ENCODE results near the gene CYTIP.

CYTIP gene
- total RNA-seq = 374 to 560 (median 496) reads per million in 4 experiments

GRCh38 chr2:157443795-157444640, at the start of gene CYTIP:
Gene CYTIP, minus strand, starts transcription at chr2:157444089. Its CDS starts 69 bp downstream, at chr2:157444020.
- DNase-seq = peak; percentile 24

GRCh38 chr2:157492189-157492773, 48.4 kb upstream of the CYTIP start:
- peak; percentile 35 for DNase-seq

GRCh38 chr2:157489983-157490382, 46.1 kb upstream of the CYTIP start:
- no peak for DNase-seq

GRCh38 chr2:157488877-157489276, 45.0 kb upstream of the CYTIP start:
- no peak for DNase-seq

GRCh38 chr2:157487747-157488146, 43.9 kb upstream of the CYTIP start:
- DNase-seq = no peak

- no peak for DNase-seq
Measured at GRCh38 chr2:157487271-157487610, 43.4 kb upstream of the CYTIP start.

- DNase-seq = no peak
Measured at GRCh38 chr2:157486596-157487270, 42.8 kb upstream of the CYTIP start.

GRCh38 chr2:157480182-157480961, 36.5 kb upstream of the CYTIP start:
- no peak for DNase-seq

- no peak for DNase-seq
Measured at GRCh38 chr2:157479081-157480027, 35.5 kb upstream of the CYTIP start.

- DNase-seq = no peak
Measured at GRCh38 chr2:157477919-157478318, 34.0 kb upstream of the CYTIP start.

- no peak for DNase-seq
Measured at GRCh38 chr2:157476953-157477709, 33.2 kb upstream of the CYTIP start.

GRCh38 chr2:157475722-157476390, 32.0 kb upstream of the CYTIP start:
- no peak for DNase-seq

- DNase-seq = no peak
Measured at GRCh38 chr2:157473581-157473980, 29.7 kb upstream of the CYTIP start.

- no peak for DNase-seq
Measured at GRCh38 chr2:157471078-157471477, 27.2 kb upstream of the CYTIP start.

GRCh38 chr2:157470321-157470720, 26.4 kb upstream of the CYTIP start:
- DNase-seq = no peak

GRCh38 chr2:157469726-157470125, 25.8 kb upstream of the CYTIP start:
- DNase-seq = no peak

- no peak for DNase-seq
Measured at GRCh38 chr2:157468931-157469708, 25.2 kb upstream of the CYTIP start.

GRCh38 chr2:157466764-157467163, 22.9 kb upstream of the CYTIP start:
- DNase-seq = no peak

- DNase-seq = no peak
Measured at GRCh38 chr2:157465554-157465953, 21.7 kb upstream of the CYTIP start.

- DNase-seq = no peak
Measured at GRCh38 chr2:157463002-157463401, 19.1 kb upstream of the CYTIP start.
